Esophagus squamous epithelium (tissue), 5 donors: ENCODE measurements around the gene BABAM2. TPM values are rescaled to one million over a fixed set of nuclear protein-coding genes. Genes with fewer than 3 reads are reported as not detected.

ENCODE experiments used
- DNase-seq: peaks from one replicate; lab custom pipeline; 2025; lab: John Stamatoyannopoulos, UW
- H3K27ac ChIP-seq, 4 donors: fragments of 200-600 bp; sonication (generic); one replicate each; pipeline ENCODE4 v1.5.1; 2016 to 2019; ENCODE audit warnings: mild to moderate bottlenecking in 1 of 4
- H3K27me3 ChIP-seq, 4 donors: fragments of 200-600 bp; sonication (generic); 1 replicate in 3 of 4; 2 replicates in 1 of 4; pipeline versions ENCODE4 v1.5.1 to v1.6.0; 2017 to 2021; ENCODE audit warnings: antibody characterized with exemption in 1 of 4
- H3K36me3 ChIP-seq, 3 donors: fragments of 200-600 bp; sonication (generic); one replicate each; pipeline ENCODE4 v1.5.1; 2016 to 2019
- H3K4me1 ChIP-seq, 3 donors: fragments of 200-600 bp; sonication (generic); one replicate each; pipeline ENCODE4 v1.5.1; 2017 to 2019
- H3K4me3 ChIP-seq, 4 donors: fragments of 200-600 bp; sonication (generic); 1 replicate in 3 of 4; 2 replicates in 1 of 4; pipeline ENCODE4 v1.5.1; 2016 to 2019; ENCODE audit warnings: mild to moderate bottlenecking in 2 of 4, moderate library complexity in 1 of 4
- H3K9me3 ChIP-seq, 3 donors: fragments of 200-600 bp; sonication (generic); one replicate each; pipeline ENCODE4 v1.5.1; 2016 to 2019
- CTCF ChIP-seq, 6 experiments: fragments of 450-650 bp in 4 of 6; fragments of 200-600 bp in 2 of 6; sonication (generic) in 2 of 6; IDR thresholded peaks; one replicate each; pipeline ENCODE4 v1.5.1; 2016 to 2019; ENCODE audit warnings: antibody characterized with exemption in 6 of 6, mild to moderate bottlenecking in 4 of 6, moderate library complexity in 4 of 6
- POLR2A ChIP-seq, 4 donors: fragments of 450-650 bp; IDR thresholded peaks; one replicate each; pipeline ENCODE4 v1.6.1; 2017; ENCODE audit warnings: antibody characterized with exemption in 4 of 4, mild to moderate bottlenecking in 4 of 4, moderate library complexity in 3 of 4
- WGBS, 2 donors: methylation state at CpG; one replicate each; pipeline ENCODE4 v1.1.5; 2018; 5-methylcytosine and 5-hydroxymethylcytosine counted together
- intact Hi-C: fragments of 100-400 bp; cut with DNase I; formaldehyde crosslinking; loops from one replicate; pipeline ENCODE4 v1.15.0; 2022
- total RNA-seq, 4 donors: library from RNA; depleted of rRNA; stranded (reverse); fragments of >200 nt; gene quantifications; one replicate each; pipeline ENCODE4 v1.1.0, GENCODE V29; 2016
- donor health status: DM: yes; HTN: yes; CAD: no.

Gene BABAM2
- total RNA-seq, 4 donors from 2014 or later: 16.6 to 28.3 (median 24.3) TPM

GRCh38 chr2:27953077-27953476 lies 62.5 kb downstream of the BABAM2 start:
- no peak overlapping the region for H3K27ac ChIP-seq
- no peaks in the 10 kb centered on the region for H3K9me3 ChIP-seq
- no peaks in the 10 kb centered on the region for H3K36me3 ChIP-seq
- intact Hi-C loops: loop anchor here (10.0 kb wide), 1 partner anchor 442 kb away; the partner anchor contains the start of gene FOSL2
- TF ChIP-seq POLR2A (IDR thresholded peaks at IDR 0.05): no peak
- no peak for TF ChIP-seq CTCF (IDR thresholded peaks at IDR 0.05)
- peaks cover 16 to 51% (median 22%) of the 10 kb centered on the region in 3 donors for H3K4me1 ChIP-seq
- 90 to 91% methylated on average over 4 of the region's 4 CpGs for WGBS, 2 donors
- no peaks in the 10 kb centered on the region for H3K27me3 ChIP-seq
- no peak overlapping the region for H3K4me3 ChIP-seq
- no peak for DNase-seq

DNA sequence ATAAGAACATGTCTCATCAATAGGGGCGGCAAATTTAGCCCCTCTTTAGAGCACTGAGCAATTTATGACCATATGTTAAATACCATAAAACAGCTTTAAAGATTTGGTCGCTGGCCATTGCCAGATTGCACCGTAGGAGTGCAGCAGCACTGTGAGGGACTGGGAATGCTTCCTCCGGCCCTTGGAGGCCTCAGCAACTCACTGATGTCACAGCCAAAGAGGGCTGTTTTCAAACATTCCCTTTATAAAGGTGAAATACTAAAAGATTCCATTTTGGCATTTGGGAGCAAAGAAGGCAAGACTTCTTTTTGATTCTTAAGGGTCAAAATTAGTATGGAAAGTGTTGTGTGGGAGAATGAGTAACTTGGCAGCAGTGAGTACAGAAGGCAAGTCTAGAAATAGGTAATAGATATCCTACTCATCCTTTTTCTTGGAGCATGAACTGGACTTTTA lies 63.7 kb downstream of the BABAM2 start:
- intact Hi-C loops: loop anchor here (10.0 kb wide), 1 partner anchor 441 kb away; the partner anchor contains the start of gene FOSL2
- H3K9me3 ChIP-seq: no peaks in the 10 kb centered on the region
- H3K27me3 ChIP-seq: no peaks in the 10 kb centered on the region
- peak overlapping the region; percentile 41 to 79 (median 70) for H3K27ac ChIP-seq
- H3K36me3 ChIP-seq: no peaks in the 10 kb centered on the region
- no peak overlapping the region for H3K4me3 ChIP-seq
- no peak for TF ChIP-seq POLR2A (IDR thresholded peaks at IDR 0.05)
- no peak for TF ChIP-seq CTCF (IDR thresholded peaks at IDR 0.05)
- 30 to 38% methylated on average over 4 of the region's 4 CpGs for WGBS, 2 donors
- peaks cover 16 to 58% (median 27%) of the 10 kb centered on the region in 3 donors for H3K4me1 ChIP-seq
- no peak for DNase-seq

- 0% methylated on average over 2 of the region's 2 CpGs for WGBS, 2 donors
- Histone ChIP-seq H3K9me3 (no peaks in the 10 kb centered on the region), H3K4me1 (peaks cover 16 to 65% (median 33%) of the 10 kb centered on the region in 3 donors), H3K36me3 (no peaks in the 10 kb centered on the region), H3K27ac (peak overlapping the region; percentile 41 to 79 (median 70)), H3K27me3 (no peaks in the 10 kb centered on the region), H3K4me3 (no peak overlapping the region)
- DNase-seq: peak; percentile 2
- intact Hi-C loops: loop anchor here (10.0 kb wide), 1 partner anchor 440 kb away; the partner anchor contains the start of gene FOSL2
- TF ChIP-seq CTCF (IDR thresholded peaks at IDR 0.05) (peak in 4 of 6 experiments; percentile 27 to 34 (median 30)), POLR2A (IDR thresholded peaks at IDR 0.05) (no peak)
These were observed 64.3 kb downstream of the BABAM2 start for GRCh38 chr2:27954771-27955383.

DNA sequence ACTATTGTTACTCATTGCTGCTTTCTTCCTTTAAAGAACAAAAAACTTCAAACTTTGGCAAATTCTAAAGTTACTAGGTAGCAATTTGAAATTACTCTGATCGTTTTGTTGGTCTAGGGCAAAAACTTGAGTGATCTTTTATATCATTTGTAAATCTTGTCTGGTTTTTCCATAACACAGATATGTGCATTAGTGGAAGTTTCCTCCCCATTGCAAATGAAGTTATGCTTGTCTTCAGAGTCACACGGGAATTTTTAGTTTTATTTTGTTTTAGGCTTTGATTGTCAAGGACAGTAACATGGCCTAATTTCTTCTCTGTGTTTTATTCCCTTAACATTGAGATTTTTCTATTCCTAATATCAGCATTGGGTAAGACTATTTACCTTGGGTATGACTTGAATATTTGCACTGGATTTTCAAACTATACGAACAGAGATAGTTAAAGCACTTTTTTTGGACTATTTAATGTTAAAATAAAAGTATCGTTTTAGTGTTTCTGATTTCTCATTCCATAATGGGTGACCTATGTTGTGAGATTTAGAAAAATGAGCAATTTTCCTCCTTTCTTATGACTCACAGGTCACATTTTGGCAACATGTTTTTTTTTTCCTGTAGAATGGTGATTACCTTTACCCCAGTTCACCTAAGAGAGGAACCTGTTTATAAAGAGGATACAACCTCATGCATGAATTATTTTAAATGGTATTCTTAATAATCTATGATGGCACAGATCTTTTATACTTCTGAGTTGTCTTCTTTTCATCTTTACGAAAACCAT lies 65.0 kb downstream of the BABAM2 start:
- Histone ChIP-seq H3K9me3 (no peaks in the 10 kb centered on the region), H3K4me1 (peaks cover 16 to 72% (median 40%) of the 10 kb centered on the region in 3 donors), H3K36me3 (no peaks in the 10 kb centered on the region), H3K27me3 (no peaks in the 10 kb centered on the region), H3K4me3 (no peak overlapping the region), H3K27ac (peak overlapping the region; percentile 41 to 79 (median 70))
- intact Hi-C loops: loop anchor here (10.0 kb wide), 1 partner anchor 439 kb away; the partner anchor contains the start of gene FOSL2
- 20 to 34% methylated on average over 5 of the region's 5 CpGs for WGBS, 2 donors
- TF ChIP-seq POLR2A (IDR thresholded peaks at IDR 0.05) (no peak), CTCF (IDR thresholded peaks at IDR 0.05) (no peak)
- DNase-seq: no peak
